Motor neuron (in vitro differentiated cells): ENCODE data around the gene TTC39C. TPM values are rescaled to one million over a fixed set of nuclear protein-coding genes. Genes with fewer than 3 reads are reported as not detected.
A peak's percentile ranks its signal among the peaks of the same experiment; 100 is the strongest.

ENCODE experiments used
- ATAC-seq, 8 experiments: fragments of 200-7000 bp; cut with Tn5 transposase; replicated peaks in 6 of 8; 2 replicates each; pipeline ENCODE4 v1.8.0; 2021; ENCODE audit warnings: mild to moderate bottlenecking in 8 of 8, moderate library complexity in 8 of 8
- H3K27ac ChIP-seq, 2 donors: fragments of 250-450 bp; sonication (Bioruptor Pico); 2 replicates each; pipeline ENCODE4 v1.9.0; 2021; ENCODE audit warnings: antibody characterized with exemption in 2 of 2, mild to moderate bottlenecking in 2 of 2, moderate library complexity in 1 of 2
- H3K4me1 ChIP-seq, 2 donors: fragments of 250-450 bp; sonication (Bioruptor Pico); replicated peaks in 1 of 2; 2 replicates each; pipeline ENCODE4 v1.6.1; 2021; ENCODE audit warnings: antibody characterized with exemption in 2 of 2, mild to moderate bottlenecking in 2 of 2, moderate library complexity in 1 of 2
- H3K4me3 ChIP-seq, 5 donors: fragments of 250-450 bp; sonication (Bioruptor Pico); 2 replicates each; pipeline ENCODE4 v1.9.0; 2021; ENCODE audit warnings: antibody characterized with exemption in 5 of 5, mild to moderate bottlenecking in 5 of 5, moderate library complexity in 4 of 5
- WGBS, 10 experiments: fragments of 450-650 bp; shearing (Covaris generic); methylation state at CpG; one replicate each; pipeline ENCODE4 v1.0.0; 2022; 5-methylcytosine and 5-hydroxymethylcytosine counted together
- in situ Hi-C, 9 experiments: fragments of 400-800 bp; cut with MboI; loops; one replicate each; pipeline ENCODE4 v1.15.0; 2021; ENCODE audit warnings: low sequenced_read_pairs in 9 of 9, low pct_unique_long_range_greater_than_20kb in 2 of 9; ENCODE audit not compliant: unreplicated experiment in 9 of 9
- total RNA-seq, 8 experiments: library from RNA; unstranded; fragments of 300-600 nt; gene quantifications; 2 replicates each; pipeline versions ENCODE4 v1.2.3 to v1.2.4, GENCODE V29; 2022

TTC39C gene
- total RNA-seq, 8 experiments from 2014 or later = 15.0 to 61.6 (median 22.3) TPM

DNA sequence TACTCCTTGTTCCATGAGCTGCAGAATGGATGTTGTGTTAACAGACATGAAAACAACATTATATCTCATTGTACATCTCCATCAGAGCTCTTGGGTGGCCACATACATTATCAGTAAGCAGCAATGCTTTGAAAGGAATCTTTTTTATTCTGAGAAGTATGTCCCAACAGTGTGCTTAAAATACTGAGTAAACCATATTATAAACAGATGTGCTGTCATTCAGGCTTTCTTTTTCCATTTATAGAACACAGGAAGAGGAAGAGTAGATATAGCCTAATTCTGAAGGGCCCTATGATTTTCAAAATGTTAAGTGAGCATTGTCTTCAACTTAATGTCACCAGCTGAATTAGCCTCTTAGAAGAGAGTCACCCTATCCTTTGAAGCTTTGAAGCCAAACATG is 80.0 kb downstream of the TTC39C start:
- H3K27ac ChIP-seq = no peak overlapping the region
- peaks cover under 1 to 10% of the 10 kb centered on the region in 2 donors for H3K4me1 ChIP-seq
- ATAC-seq = no peak
- no peak overlapping the region for H3K4me3 ChIP-seq
- in situ Hi-C loops = no loop called here

DNA sequence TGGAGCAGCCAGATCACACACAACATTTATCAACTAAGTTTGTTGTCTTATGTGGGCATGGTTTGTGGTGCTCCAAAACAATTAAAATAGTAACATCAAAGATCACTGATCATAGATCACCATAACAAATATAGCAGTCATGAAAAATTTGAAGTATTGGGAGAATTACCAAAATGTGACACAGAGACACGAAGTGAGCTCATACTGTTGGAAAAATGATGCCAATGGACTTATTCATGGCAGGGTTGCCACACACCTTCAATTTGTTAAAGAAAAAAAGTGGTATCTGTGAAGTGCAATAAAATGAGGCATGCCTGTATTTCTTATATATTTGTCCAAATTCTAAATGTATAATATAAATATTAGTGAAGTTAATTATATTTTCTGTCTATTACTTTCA is 81.4 kb downstream of the TTC39C start:
- 0 to 100% (median 89%) methylated on average over 1 of the region's 1 CpG; no CpG with 5 or more reads in 1 of the 10 experiments for WGBS, 10 experiments
- no peak for ATAC-seq
- Histone ChIP-seq H3K4me3 (no peak overlapping the region), H3K4me1 (no peaks in the 10 kb centered on the region), H3K27ac (no peak overlapping the region)
- in situ Hi-C loops = no loop called here

DNA sequence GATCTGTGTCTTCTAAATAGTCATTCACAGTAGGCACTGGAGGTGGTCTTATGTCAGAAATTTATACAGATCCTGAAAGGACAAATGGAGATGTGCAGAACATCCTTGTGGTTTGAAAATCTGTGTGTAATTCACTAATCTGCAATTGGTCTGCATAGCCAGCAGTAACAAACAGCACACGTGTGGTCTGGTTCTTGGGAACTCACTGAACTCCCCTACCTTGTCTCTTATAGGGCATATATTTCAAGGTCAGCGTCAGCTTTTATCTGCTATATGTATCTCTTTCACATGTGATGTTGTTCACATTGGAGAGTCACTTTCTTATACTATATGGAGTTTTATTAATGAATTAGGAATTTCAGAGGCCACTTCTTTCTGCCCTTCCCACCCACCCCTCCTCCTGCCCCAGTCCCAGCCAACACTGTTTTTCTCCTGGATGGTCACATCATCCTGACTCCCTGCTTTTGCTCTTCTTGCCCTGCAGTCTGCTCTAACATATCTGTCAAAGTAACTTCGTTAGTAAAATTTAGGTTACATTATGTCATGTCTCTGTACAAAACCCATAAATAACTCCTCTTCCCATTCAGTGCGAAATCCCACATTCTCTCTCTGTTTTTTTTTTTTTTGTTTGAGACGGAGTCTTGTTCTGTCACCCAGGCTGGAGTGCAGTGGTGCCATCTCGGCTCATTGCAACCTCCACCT is 88.9 kb downstream of the TTC39C start:
- H3K4me3 ChIP-seq = no peak overlapping the region
- no peak overlapping the region for H3K27ac ChIP-seq
- WGBS, 10 experiments = 40 to 100% (median 75%) methylated on average over 1 to 3 of the region's 6 CpGs; no CpG with 5 or more reads in 3 of the 10 experiments
- peaks cover 0 to 6% of the 10 kb centered on the region in 2 donors for H3K4me1 ChIP-seq
- ATAC-seq = peak in 5 of 8 experiments; percentile 64 to 90 (median 76)
- in situ Hi-C loops = loop anchor here in 1 of 9 experiments (25.0 kb wide), 1 partner anchor 591 kb away; the partner anchor contains the start of gene RMC1

DNA sequence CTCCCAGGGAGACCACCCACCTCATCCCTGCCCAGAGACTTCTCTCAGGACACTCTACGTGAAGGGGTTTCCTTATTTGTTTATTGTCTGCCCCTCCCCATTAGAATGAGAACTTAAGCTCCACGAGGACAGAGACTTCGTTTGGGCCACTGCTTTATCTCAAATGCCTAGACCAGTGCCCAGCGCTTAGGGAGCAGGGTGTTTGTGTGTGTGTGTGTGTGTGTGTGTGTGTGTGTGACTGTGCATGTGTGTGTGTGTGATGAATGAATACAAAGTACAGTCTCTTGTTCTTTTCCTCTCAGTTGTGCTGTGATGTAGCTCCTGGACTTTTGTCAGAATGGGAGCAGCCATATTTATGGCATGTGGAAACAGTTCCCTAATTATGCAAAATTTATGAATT is 89.9 kb downstream of the TTC39C start:
- Histone ChIP-seq H3K27ac (no peak overlapping the region), H3K4me1 (peaks cover 0 to 6% of the 10 kb centered on the region in 2 donors), H3K4me3 (no peak overlapping the region)
- in situ Hi-C loops = loop anchor here in 1 of 9 experiments (25.0 kb wide), 1 partner anchor 592 kb away; the partner anchor contains the start of gene RMC1
- 60 to 87% (median 72%) methylated on average over 1 to 4 of the region's 4 CpGs; no CpG with 5 or more reads in 6 of the 10 experiments for WGBS, 10 experiments
- no peak for ATAC-seq

DNA sequence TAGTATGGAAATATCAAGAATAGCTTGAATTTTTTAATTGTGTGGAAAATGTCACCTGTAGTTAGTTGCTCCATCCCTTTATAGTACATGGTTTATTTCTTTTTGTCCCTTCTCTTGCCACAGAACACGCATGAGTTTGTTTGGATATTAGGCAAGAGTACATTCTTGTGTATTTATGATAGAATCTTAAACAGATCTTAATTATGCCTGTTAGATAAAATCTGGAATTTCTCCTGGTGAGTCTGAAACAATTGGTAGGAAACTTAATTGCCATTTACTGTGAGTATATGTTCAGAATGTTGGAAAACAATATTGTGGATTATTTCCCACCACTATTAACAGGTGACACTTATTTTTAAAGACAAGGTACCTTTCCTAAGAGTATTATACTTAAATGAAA is 94.1 kb downstream of the TTC39C start:
- in situ Hi-C loops = loop anchor here in 1 of 9 experiments (25.0 kb wide), 1 partner anchor 596 kb away; the partner anchor contains the start of gene RMC1
- WGBS, 10 experiments = 57 to 100% (median 100%) methylated on average over 1 of the region's 1 CpG; no CpG with 5 or more reads in 2 of the 10 experiments
- Histone ChIP-seq H3K4me1 (peaks cover 8 to 10% of the 10 kb centered on the region in 2 donors), H3K4me3 (no peak overlapping the region), H3K27ac (no peak overlapping the region)
- no peak for ATAC-seq

DNA sequence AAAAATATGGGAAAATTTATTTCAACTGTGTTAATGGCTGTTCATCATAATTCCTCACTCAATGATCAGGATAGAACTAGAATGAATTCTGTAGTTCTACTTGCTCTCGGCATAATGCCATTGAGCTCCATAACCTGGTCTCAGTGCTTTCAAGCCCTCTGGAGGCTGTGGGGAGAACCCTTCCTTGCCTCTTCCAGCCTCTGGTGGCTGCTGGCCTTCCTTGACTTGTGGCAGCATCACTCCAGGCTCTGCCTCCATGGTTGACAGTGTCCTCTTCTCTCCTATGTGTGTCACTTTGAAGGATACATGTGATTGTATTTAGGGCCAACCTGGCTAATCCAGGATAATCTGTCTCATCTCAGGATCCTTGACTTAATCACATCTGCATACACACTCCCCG is 97.4 kb downstream of the TTC39C start:
- 70 to 100% (median 100%) methylated on average over 1 to 2 of the region's 2 CpGs; no CpG with 5 or more reads in 3 of the 10 experiments for WGBS, 10 experiments
- Histone ChIP-seq H3K4me3 (no peak overlapping the region), H3K27ac (no peak overlapping the region), H3K4me1 (peaks cover 2 to 10% of the 10 kb centered on the region in 2 donors)
- no peak for ATAC-seq
- in situ Hi-C loops = loop anchor here in 2 of 9 experiments (10.0 to 25.0 kb wide), 2 partner anchors 157 to 600 kb away; partner anchors contain the start of gene RMC1 (in 1 of the 2)

DNA sequence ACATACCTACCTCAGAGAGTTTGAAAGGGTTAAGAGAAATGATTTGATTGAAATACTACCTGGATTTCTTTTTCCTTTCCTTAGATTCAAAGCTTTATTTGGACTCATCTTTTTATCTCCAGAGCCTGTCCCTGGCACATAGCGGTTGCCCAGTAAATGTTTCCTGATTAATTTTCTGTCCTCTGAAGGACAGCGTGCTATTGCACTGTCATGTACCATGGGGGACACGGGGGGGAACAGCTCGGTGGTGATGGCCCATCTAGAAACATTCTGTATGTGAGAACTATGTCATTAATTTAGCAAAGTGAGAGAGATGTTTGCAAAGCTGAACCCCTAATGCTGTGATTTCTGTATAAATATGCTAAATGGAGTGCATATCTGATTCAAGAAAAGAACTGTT is 97.9 kb downstream of the TTC39C start:
- H3K4me1 ChIP-seq = peaks cover 2 to 10% of the 10 kb centered on the region in 2 donors
- H3K27ac ChIP-seq = peak overlapping the region in 1 of 2 donors; percentile 79
- H3K4me3 ChIP-seq = no peak overlapping the region
- no peak for ATAC-seq
- in situ Hi-C loops = loop anchor here in 2 of 9 experiments (10.0 to 25.0 kb wide), 2 partner anchors 158 to 600 kb away; partner anchors contain the start of gene RMC1 (in 1 of the 2)
- 59 to 96% (median 90%) methylated on average over 1 to 4 of the region's 4 CpGs; no CpG with 5 or more reads in 2 of the 10 experiments for whole genome bisulfite sequencing, 10 experiments

DNA sequence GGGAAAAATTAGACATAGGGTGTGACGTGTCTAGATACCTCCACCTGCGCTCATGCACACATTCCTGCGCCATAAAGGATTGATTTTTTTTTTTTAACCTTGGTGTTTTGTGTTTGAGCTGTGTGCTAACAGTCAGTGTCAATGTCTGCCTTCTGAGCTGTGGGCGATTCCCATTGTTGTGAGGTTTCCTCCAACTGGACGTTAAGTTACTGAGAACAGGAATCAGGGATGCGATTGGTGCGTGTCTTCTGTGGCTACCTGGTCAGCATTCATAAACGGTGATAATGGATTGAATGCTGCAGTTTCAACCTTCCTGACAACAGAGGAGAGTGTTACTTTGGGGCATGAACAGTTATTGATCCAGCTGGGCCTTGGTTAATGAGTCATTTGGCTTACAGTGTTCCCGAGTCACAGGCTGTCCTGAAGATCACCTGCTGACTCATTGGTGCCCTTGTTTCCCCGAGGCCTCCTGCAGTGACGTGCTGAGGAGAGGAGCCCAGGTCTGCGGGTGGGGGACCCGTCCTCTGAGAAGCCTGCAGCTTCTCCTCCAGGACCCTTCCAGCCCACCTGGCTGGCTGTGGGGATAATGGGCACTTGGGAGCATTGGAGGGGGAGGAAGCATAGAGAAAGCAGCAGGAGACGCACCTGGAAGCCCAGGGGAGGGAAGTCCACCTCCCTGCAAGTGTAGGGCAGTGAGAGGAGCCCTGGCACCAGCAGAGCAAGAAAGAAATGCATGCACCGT is 98.5 kb downstream of the TTC39C start:
- Histone ChIP-seq H3K27ac (peak overlapping the region in 1 of 2 donors; percentile 79), H3K4me3 (no peak overlapping the region), H3K4me1 (peaks cover 2 to 10% of the 10 kb centered on the region in 2 donors)
- in situ Hi-C loops = loop anchor here in 2 of 9 experiments (10.0 to 25.0 kb wide), 2 partner anchors 158 to 601 kb away; partner anchors contain the start of gene RMC1 (in 1 of the 2)
- ATAC-seq = peak in 5 of 8 experiments; percentile 90 to 96 (median 94)
- WGBS, 10 experiments = 65 to 100% (median 81%) methylated on average over 1 to 12 of the region's 15 CpGs; no CpG with 5 or more reads in 1 of the 10 experiments

DNA sequence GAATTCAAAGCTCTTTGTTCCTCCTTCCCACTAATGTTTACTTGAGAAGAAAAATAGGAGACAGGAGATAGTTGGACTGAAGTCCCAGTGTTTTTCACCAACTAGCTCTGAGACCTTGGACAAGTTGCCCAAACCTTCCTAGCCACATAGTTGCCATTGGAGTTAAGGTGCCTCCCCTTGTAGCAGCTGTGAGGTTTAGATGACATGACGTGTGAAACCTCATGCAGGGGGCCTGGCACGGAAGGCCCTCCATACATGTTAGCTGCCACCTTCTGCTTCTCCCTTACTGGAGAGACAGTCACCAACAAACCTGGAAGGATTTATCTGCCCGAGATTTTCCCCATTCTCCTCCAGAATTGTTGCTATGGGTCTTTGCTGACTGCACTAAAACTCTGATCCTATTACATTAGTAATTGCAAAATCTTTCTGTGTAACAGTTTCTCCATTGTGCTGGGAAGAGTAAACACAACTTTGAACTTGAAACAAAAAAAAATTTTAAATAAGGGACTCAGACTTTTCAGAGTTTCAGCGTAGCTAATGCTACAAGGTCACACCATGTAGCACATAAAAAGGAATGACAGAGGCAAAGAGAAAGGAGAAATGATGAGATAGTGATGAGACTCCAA is 100.5 kb downstream of the TTC39C start:
- Histone ChIP-seq H3K27ac (no peak overlapping the region), H3K4me1 (peaks cover 2 to 10% of the 10 kb centered on the region in 2 donors), H3K4me3 (no peak overlapping the region)
- no peak for ATAC-seq
- 76 to 100% (median 89%) methylated on average over 1 to 4 of the region's 4 CpGs for WGBS, 10 experiments
- in situ Hi-C loops = loop anchor here in 2 of 9 experiments (10.0 to 25.0 kb wide), 2 partner anchors 160 to 603 kb away; partner anchors contain the start of gene RMC1 (in 1 of the 2)

DNA sequence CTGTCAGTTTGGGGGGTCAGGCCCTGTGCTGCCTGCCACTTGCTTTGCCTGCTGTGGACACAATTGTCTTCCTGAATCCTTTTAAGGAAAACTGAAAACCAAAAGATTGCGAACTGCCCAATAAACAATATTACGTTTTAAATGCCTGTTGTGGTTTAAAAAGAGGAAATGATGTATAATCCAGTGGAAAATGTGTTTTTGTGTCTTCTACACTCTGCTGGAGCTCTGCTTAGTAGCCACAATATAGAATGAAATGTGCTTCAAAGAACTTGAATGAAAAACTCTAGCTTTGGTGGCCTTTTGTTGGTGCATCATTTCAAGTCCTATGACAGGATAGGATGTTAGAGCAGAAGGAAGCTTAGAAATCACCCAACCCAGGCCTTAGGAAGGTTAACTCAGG is 101.1 kb downstream of the TTC39C start:
- H3K27ac ChIP-seq = no peak overlapping the region
- 40 to 86% (median 81%) methylated on average over 1 to 2 of the region's 2 CpGs; no CpG with 5 or more reads in 2 of the 10 experiments for WGBS, 10 experiments
- in situ Hi-C loops = loop anchor here in 2 of 9 experiments (10.0 to 25.0 kb wide), 2 partner anchors 161 to 603 kb away; partner anchors contain the start of gene RMC1 (in 1 of the 2)

DNA sequence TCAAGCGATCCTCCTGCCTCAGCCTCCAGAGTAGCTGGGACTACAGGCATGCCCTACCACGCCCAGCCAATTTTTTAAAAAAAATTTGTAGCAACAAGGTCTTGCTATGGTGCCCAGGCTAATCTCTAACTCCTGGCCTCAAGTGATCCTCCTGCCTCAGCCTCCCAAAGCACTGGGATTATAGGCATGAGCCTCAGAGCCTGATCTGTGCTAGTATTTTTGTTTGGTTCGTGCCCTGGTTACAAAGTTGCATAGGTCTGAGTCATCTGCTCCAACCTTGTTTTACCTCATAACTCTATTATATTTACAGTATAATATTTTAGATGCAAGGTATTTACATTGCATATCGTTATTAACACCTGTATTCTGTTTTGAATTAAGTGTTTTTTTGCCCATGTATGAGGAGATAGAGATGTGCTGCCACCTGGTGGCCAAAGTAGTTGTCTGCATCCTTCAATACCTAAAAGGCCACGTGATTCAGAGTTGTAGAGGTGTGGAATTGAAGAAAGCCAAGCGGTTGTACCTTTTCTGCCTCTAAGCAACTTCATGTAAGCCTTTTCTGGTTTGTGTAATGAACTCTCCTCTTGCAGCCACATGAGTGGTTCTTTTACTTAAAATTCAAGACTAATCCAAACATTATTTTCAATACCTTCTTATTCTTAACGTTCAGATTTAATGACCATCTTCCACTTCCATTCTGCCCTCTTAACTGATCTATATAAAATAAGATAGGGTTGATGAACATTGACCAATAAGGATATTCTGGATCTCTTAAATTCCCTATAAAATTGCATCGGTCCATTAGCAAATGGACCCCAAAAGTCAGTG is 104.4 kb downstream of the TTC39C start:
- WGBS, 10 experiments = 0 to 80% (median 53%) methylated on average over 2 to 7 of the region's 8 CpGs; no CpG with 5 or more reads in 1 of the 10 experiments
- no peak overlapping the region for H3K27ac ChIP-seq
- H3K4me3 ChIP-seq = no peak overlapping the region
- ATAC-seq = peak; percentile 30 to 72 (median 46)
- H3K4me1 ChIP-seq = no peaks in the 10 kb centered on the region
- in situ Hi-C loops = loop anchor here in 2 of 9 experiments (10.0 to 25.0 kb wide), 2 partner anchors 164 to 607 kb away; partner anchors contain the start of gene RMC1 (in 1 of the 2)

More for the DNA sequence above, 101.1 kb downstream of the TTC39C start:
- ATAC-seq = no peak
- peaks cover 2 to 10% of the 10 kb centered on the region in 2 donors for H3K4me1 ChIP-seq
- H3K4me3 ChIP-seq = no peak overlapping the region
